GM10266 (cell line): ENCODE measurements around the gene CLIC4.
"Not testable (repeated sequence)": the region's sequence is repeated elsewhere in the genome, so short reads cannot be mapped to it uniquely, and the experiment has no call there.

Source experiments
- DNase-seq: peaks from one replicate; pipeline ENCODE4 v3.0.0; 2012; ENCODE audit errors: extremely low spot score
- CTCF ChIP-seq: IDR thresholded peaks from 2 replicates; pipeline ENCODE4 v1.5.1; 2012; ENCODE audit warnings: mild to moderate bottlenecking, low read depth; ENCODE audit not compliant: control insufficient read depth, insufficient read depth; ENCODE audit errors: missing control alignments

CLIC4 gene

GRCh38 chr1:24724345-24725208 lies 20.7 kb upstream of the CLIC4 start:
- no peak for TF ChIP-seq CTCF

GRCh38 chr1:24725209-24725651 lies 20.0 kb upstream of the CLIC4 start:
- no peak for TF ChIP-seq CTCF
- no peak for DNase-seq

More at GRCh38 chr1:24724345-24725208, 20.7 kb upstream of the CLIC4 start:
- DNase-seq: no peak

- TF ChIP-seq CTCF: no peak
- DNase-seq: no peak
Observed at GRCh38 chr1:24726741-24727140, 18.5 kb upstream of the CLIC4 start.

- peak; percentile 79 for DNase-seq
- TF ChIP-seq CTCF: no peak
Observed at GRCh38 chr1:24727501-24728216, 17.6 kb upstream of the CLIC4 start.

- DNase-seq: no peak
- no peak for TF ChIP-seq CTCF
Observed at GRCh38 chr1:24728982-24729381, 16.3 kb upstream of the CLIC4 start.

GRCh38 chr1:24732186-24732885 lies 12.9 kb upstream of the CLIC4 start:
- TF ChIP-seq CTCF: no peak
- DNase-seq: no peak

- not testable (repeated sequence) for DNase-seq
Observed at GRCh38 chr1:24733342-24733741, 11.9 kb upstream of the CLIC4 start.
